ENCODE results near the gene VASH1.

Gene VASH1

DNA sequence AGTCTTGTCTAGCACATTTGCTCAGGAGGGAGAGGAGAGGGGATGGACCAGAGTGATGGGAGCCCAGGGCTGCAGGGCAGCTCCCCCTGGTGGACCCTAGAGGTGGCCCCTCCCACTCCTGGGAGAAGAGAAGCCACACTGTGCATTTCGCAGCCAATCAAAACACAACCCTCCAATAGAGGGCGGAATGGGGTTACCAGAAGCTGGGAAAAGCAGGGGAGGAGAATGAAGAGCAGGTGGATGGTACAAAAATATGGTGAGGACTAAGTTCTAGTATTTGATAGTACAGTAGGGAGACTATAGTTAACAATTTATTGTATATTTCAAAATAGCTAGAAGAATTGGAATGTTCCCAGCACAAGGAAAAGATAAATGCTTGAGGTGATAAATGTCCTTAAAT lies 23.6 kb downstream of the VASH1 start:
- Histone ChIP-seq H3K27me3 (replicated peaks; ENCODE audit: control insufficient read depth, insufficient read depth, low read length, poor library complexity, severe bottlenecking) (no peaks in the 10 kb centered on the region), H3K9me3 (ENCODE audit: control insufficient read depth, low read length) (no peaks in the 10 kb centered on the region), H3K36me3 (ENCODE audit: control insufficient read depth, insufficient read depth, low read length) (peaks cover 34% of the 10 kb centered on the region), H3K4me3 (ENCODE audit: insufficient read depth, low read depth, low read length, poor library complexity, severe bottlenecking) (no peak overlapping the region), H3K27ac (ENCODE audit: insufficient read depth, low read length, poor library complexity, severe bottlenecking) (no peak overlapping the region), H3K4me1 (ENCODE audit: control insufficient read depth, insufficient read depth, low read length, poor library complexity, severe bottlenecking) (no peaks in the 10 kb centered on the region)
- DNase-seq, result peak; percentile 22 to 56 (median 56)

DNA sequence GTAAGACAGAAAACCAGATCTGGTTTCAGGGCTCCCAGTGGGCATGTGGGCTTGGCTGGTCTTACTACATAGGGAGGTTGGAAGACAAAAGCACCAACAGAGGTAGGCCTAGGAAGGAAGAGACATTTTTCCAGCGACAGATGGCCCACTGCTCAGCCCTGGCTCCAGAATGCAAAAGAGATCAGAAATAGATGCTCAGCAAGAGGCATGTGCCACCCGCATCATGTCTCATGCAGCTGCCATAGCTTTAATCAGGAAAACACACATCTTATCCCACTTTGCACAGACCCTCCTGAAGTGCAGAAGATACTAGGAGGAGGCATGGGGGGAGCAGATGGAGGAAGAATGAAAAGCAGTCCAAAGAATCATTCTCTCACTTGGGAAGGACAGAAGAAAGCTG lies 25.3 kb downstream of the VASH1 start:
- DNase-seq, result no peak
- H3K36me3 ChIP-seq (ENCODE audit: control insufficient read depth, insufficient read depth, low read length), result peaks cover 49% of the 10 kb centered on the region

DNA sequence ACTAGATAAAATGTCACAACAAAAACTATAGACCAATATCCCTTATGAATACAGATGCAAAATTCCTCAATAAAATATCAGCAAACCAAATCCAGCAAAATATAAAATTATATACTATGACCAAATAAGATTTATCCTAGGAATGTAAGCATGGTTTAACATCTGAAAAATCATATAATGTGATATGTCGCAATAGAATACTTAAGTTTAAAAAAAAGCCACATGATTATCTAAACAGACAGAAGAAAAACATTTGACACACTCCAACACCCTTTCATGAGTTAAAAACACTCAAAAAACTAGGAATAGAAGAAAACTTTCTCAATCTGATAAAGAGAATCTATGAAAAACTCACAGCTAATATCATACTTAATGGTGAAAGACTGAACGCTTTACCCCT lies 31.2 kb downstream of the VASH1 start:
- Histone ChIP-seq H3K27ac (ENCODE audit: insufficient read depth, low read length, poor library complexity, severe bottlenecking) (no peak overlapping the region), H3K36me3 (ENCODE audit: control insufficient read depth, insufficient read depth, low read length) (peaks cover 38% of the 10 kb centered on the region), H3K9me3 (ENCODE audit: control insufficient read depth, low read length) (no peaks in the 10 kb centered on the region), H3K4me1 (ENCODE audit: control insufficient read depth, insufficient read depth, low read length, poor library complexity, severe bottlenecking) (no peaks in the 10 kb centered on the region), H3K4me3 (ENCODE audit: insufficient read depth, low read depth, low read length, poor library complexity, severe bottlenecking) (no peak overlapping the region), H3K27me3 (replicated peaks; ENCODE audit: control insufficient read depth, insufficient read depth, low read length, poor library complexity, severe bottlenecking) (no peaks in the 10 kb centered on the region)
- no peak for DNase-seq

More for the DNA sequence above, 25.3 kb downstream of the VASH1 start:
- Histone ChIP-seq H3K27ac (ENCODE audit: insufficient read depth, low read length, poor library complexity, severe bottlenecking) (no peak overlapping the region), H3K4me3 (ENCODE audit: insufficient read depth, low read depth, low read length, poor library complexity, severe bottlenecking) (no peak overlapping the region), H3K9me3 (ENCODE audit: control insufficient read depth, low read length) (no peaks in the 10 kb centered on the region), H3K4me1 (ENCODE audit: control insufficient read depth, insufficient read depth, low read length, poor library complexity, severe bottlenecking) (no peaks in the 10 kb centered on the region), H3K27me3 (replicated peaks; ENCODE audit: control insufficient read depth, insufficient read depth, low read length, poor library complexity, severe bottlenecking) (no peaks in the 10 kb centered on the region)

DNA sequence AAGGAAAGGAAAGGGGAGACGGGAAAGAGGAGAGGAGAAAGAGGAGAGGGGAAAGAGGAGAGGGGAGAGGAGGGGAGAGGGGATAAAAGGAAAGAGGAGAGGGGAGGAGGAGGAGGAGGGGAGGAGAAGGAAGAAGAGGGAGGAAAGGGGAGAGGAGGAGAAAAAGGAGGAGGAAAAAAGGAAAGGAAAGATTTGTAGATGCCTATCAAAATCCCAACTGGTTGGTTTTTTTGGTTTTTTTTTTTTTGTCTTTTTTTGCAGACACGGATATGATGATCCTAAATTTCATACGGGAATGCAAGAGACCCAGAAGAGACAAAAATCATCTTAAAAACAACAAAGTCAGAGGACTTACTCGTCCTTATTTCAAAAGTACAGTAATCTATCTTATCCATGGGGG lies 32.1 kb downstream of the VASH1 start:
- Histone ChIP-seq H3K9me3 (ENCODE audit: control insufficient read depth, low read length) (no peaks in the 10 kb centered on the region), H3K36me3 (ENCODE audit: control insufficient read depth, insufficient read depth, low read length) (peaks cover 34% of the 10 kb centered on the region), H3K4me1 (ENCODE audit: control insufficient read depth, insufficient read depth, low read length, poor library complexity, severe bottlenecking) (no peaks in the 10 kb centered on the region), H3K27me3 (replicated peaks; ENCODE audit: control insufficient read depth, insufficient read depth, low read length, poor library complexity, severe bottlenecking) (no peaks in the 10 kb centered on the region), H3K27ac (ENCODE audit: insufficient read depth, low read length, poor library complexity, severe bottlenecking) (no peak overlapping the region), H3K4me3 (ENCODE audit: insufficient read depth, low read depth, low read length, poor library complexity, severe bottlenecking) (no peak overlapping the region)
- no peak for DNase-seq

DNA sequence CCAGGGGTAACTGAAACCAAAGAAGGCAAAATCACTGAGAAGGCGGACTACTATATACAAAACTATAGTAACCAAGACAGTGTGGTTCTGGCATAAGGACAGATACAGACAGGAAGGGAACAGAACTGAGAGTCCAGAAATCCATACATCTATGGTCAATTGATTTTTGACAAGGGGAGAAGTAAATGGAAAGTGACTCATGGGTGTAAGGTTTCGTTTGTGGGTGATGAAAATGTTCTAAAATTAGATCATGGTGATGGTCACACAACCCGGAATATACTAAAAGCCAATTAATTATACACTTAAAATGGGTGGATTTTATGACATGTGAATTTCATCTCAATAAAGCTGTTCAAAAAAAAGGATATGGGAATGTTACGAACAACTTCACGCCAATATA lies 32.7 kb downstream of the VASH1 start:
- peaks cover 31% of the 10 kb centered on the region for H3K36me3 ChIP-seq (ENCODE audit: control insufficient read depth, insufficient read depth, low read length)
- no peaks in the 10 kb centered on the region for H3K27me3 ChIP-seq (replicated peaks; ENCODE audit: control insufficient read depth, insufficient read depth, low read length, poor library complexity, severe bottlenecking)
- H3K9me3 ChIP-seq (ENCODE audit: control insufficient read depth, low read length), result no peaks in the 10 kb centered on the region
- H3K4me1 ChIP-seq (ENCODE audit: control insufficient read depth, insufficient read depth, low read length, poor library complexity, severe bottlenecking), result no peaks in the 10 kb centered on the region
- H3K4me3 ChIP-seq (ENCODE audit: insufficient read depth, low read depth, low read length, poor library complexity, severe bottlenecking), result no peak overlapping the region
- no peak overlapping the region for H3K27ac ChIP-seq (ENCODE audit: insufficient read depth, low read length, poor library complexity, severe bottlenecking)
- no peak for DNase-seq

DNA sequence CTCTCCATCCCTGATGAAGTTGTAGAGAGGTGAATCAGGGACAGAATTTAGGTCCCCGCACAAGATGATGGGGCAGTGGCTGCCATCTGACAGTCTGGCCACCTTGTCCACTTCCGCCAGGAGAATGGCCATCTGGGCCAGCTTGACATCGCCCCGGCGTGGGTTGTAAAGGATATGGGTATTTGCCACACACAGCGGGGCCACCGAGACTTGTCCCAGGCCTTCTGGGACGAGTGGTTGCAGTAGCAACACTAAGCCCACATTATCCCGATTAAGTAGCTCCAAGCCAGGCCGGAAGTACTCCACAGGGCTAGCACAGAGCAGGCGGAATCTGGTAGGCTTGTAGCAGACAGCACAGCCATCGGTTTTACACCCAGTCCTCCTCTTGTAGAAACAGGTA lies 45.2 kb downstream of the VASH1 start:
- no peak for DNase-seq
- Histone ChIP-seq H3K4me3 (ENCODE audit: insufficient read depth, low read depth, low read length, poor library complexity, severe bottlenecking) (no peak overlapping the region), H3K36me3 (ENCODE audit: control insufficient read depth, insufficient read depth, low read length) (peaks cover 60% of the 10 kb centered on the region), H3K4me1 (ENCODE audit: control insufficient read depth, insufficient read depth, low read length, poor library complexity, severe bottlenecking) (peaks cover 10% of the 10 kb centered on the region), H3K9me3 (ENCODE audit: control insufficient read depth, low read length) (no peaks in the 10 kb centered on the region), H3K27me3 (replicated peaks; ENCODE audit: control insufficient read depth, insufficient read depth, low read length, poor library complexity, severe bottlenecking) (no peaks in the 10 kb centered on the region), H3K27ac (ENCODE audit: insufficient read depth, low read length, poor library complexity, severe bottlenecking) (no peak overlapping the region)

DNA sequence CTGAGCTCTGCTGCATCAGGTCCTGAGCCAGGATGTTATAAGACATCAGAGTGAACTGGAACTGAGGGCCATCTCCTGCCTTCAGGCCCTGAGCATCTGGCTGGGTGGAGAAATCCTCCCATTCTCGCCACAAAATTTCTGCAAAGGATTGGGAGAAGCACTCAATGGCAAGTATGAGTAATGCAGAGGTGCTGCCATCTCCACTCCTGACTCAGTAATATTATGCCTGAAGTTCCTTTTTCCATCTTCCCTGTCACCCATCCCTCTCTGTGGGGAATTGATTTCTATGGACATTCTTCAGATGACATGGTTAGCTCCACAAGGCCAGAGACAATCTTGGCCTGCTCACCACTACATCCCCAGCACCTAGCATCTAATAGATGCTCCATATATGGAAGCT lies 46.7 kb downstream of the VASH1 start:
- no peak for DNase-seq
- Histone ChIP-seq H3K36me3 (ENCODE audit: control insufficient read depth, insufficient read depth, low read length) (peaks cover 47% of the 10 kb centered on the region), H3K4me1 (ENCODE audit: control insufficient read depth, insufficient read depth, low read length, poor library complexity, severe bottlenecking) (peaks cover 18% of the 10 kb centered on the region), H3K9me3 (ENCODE audit: control insufficient read depth, low read length) (no peaks in the 10 kb centered on the region), H3K27ac (ENCODE audit: insufficient read depth, low read length, poor library complexity, severe bottlenecking) (no peak overlapping the region), H3K4me3 (ENCODE audit: insufficient read depth, low read depth, low read length, poor library complexity, severe bottlenecking) (no peak overlapping the region), H3K27me3 (replicated peaks; ENCODE audit: control insufficient read depth, insufficient read depth, low read length, poor library complexity, severe bottlenecking) (no peaks in the 10 kb centered on the region)

DNA sequence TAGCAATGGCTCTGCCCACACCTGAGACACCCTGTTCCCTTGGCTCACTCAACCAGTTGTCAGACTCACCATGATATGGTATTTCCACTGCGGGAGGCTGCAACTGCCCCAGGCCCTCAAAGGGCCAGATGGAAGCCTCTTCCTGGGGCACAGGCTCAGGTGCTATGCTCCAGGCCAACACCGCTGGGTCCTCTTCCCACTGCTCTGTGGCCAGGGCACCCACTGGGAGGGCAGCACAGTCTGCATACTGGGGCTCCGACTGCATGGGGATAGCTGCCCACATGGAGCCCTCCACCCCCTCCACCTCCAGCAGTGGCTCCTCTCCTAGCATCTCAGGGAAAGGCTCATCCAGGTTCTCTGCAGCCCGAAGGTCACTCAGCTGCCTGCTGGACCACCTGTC lies 47.7 kb downstream of the VASH1 start:
- no peak for DNase-seq
- Histone ChIP-seq H3K27me3 (replicated peaks; ENCODE audit: control insufficient read depth, insufficient read depth, low read length, poor library complexity, severe bottlenecking) (no peaks in the 10 kb centered on the region), H3K4me1 (ENCODE audit: control insufficient read depth, insufficient read depth, low read length, poor library complexity, severe bottlenecking) (peaks cover 20% of the 10 kb centered on the region), H3K36me3 (ENCODE audit: control insufficient read depth, insufficient read depth, low read length) (peaks cover 37% of the 10 kb centered on the region), H3K27ac (ENCODE audit: insufficient read depth, low read length, poor library complexity, severe bottlenecking) (no peak overlapping the region), H3K9me3 (ENCODE audit: control insufficient read depth, low read length) (no peaks in the 10 kb centered on the region), H3K4me3 (ENCODE audit: insufficient read depth, low read depth, low read length, poor library complexity, severe bottlenecking) (no peak overlapping the region)

DNA sequence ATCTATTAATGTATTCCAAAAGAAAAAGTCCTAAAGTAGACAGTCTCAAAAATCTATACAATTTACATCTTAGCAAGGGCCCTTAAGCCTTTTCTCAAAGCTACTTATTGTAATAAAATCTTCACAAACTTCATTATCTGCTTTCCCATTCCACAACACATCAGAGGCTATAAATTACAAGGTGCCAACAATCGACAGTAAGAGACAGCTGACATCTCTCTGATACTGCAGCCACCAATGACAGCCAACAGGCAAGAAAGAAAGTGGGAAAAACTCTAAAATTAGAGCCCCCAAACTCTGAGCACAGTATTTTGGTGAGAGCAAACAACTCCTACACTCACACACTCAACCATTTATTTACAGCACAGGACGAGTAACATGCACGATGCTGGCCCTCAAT lies 49.3 kb downstream of the VASH1 start:
- Histone ChIP-seq H3K27me3 (replicated peaks; ENCODE audit: control insufficient read depth, insufficient read depth, low read length, poor library complexity, severe bottlenecking) (no peaks in the 10 kb centered on the region), H3K27ac (ENCODE audit: insufficient read depth, low read length, poor library complexity, severe bottlenecking) (no peak overlapping the region), H3K9me3 (ENCODE audit: control insufficient read depth, low read length) (no peaks in the 10 kb centered on the region), H3K4me3 (ENCODE audit: insufficient read depth, low read depth, low read length, poor library complexity, severe bottlenecking) (no peak overlapping the region), H3K4me1 (ENCODE audit: control insufficient read depth, insufficient read depth, low read length, poor library complexity, severe bottlenecking) (peaks cover 20% of the 10 kb centered on the region), H3K36me3 (ENCODE audit: control insufficient read depth, insufficient read depth, low read length) (peaks cover 26% of the 10 kb centered on the region)
- no peak for DNase-seq

DNA sequence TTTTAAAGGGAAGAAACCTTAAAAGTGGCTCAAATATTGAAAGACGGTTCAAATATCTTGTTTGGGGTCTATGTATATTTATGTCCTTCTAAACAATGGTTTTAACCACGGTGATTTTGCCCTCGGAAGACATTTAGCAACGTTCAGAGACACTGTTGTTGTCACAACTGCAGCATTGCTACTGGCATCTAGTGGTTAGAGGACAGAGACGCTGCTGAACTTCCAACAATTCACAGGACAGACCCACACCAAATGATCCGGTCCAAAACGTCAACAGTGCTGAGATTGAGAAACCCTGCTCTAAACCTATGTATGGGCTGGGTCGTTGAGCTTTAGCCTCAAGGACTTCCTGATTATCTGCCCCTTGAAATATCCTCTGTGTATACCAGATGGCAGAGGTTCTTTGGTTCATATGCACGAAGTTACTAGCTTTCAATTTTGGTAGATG lies 49.7 kb downstream of the VASH1 start:
- Histone ChIP-seq H3K4me1 (ENCODE audit: control insufficient read depth, insufficient read depth, low read length, poor library complexity, severe bottlenecking) (peaks cover 20% of the 10 kb centered on the region), H3K9me3 (ENCODE audit: control insufficient read depth, low read length) (no peaks in the 10 kb centered on the region), H3K27ac (ENCODE audit: insufficient read depth, low read length, poor library complexity, severe bottlenecking) (peak overlapping the region; percentile 1), H3K36me3 (ENCODE audit: control insufficient read depth, insufficient read depth, low read length) (peaks cover 21% of the 10 kb centered on the region), H3K27me3 (replicated peaks; ENCODE audit: control insufficient read depth, insufficient read depth, low read length, poor library complexity, severe bottlenecking) (no peaks in the 10 kb centered on the region), H3K4me3 (ENCODE audit: insufficient read depth, low read depth, low read length, poor library complexity, severe bottlenecking) (peak overlapping the region; percentile 93)
- no peak for DNase-seq

DNA sequence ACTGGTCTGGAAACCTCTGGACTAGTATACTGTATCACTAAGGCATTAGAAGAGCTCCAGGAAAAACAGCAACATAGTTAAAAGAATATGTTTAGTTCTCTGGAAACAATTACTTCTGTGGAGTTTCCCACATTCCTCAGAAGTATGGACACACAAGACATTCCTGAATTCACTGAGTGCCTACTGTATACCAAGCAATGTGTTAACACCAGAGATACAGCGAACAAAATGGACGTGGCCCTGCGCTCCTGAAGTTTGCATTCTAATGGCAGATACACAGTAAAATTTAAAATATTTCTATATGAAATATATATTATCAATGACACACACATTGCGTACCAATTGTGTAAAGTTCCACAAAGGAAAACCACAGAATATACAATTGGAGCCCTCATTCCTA lies 50.3 kb downstream of the VASH1 start:
- peaks cover 15% of the 10 kb centered on the region for H3K36me3 ChIP-seq (ENCODE audit: control insufficient read depth, insufficient read depth, low read length)
- DNase-seq, result no peak
- H3K27ac ChIP-seq (ENCODE audit: insufficient read depth, low read length, poor library complexity, severe bottlenecking), result peak overlapping the region; percentile 1

More for the DNA sequence above, 50.3 kb downstream of the VASH1 start:
- H3K4me3 ChIP-seq (ENCODE audit: insufficient read depth, low read depth, low read length, poor library complexity, severe bottlenecking), result peak overlapping the region; percentile 93
- no peaks in the 10 kb centered on the region for H3K27me3 ChIP-seq (replicated peaks; ENCODE audit: control insufficient read depth, insufficient read depth, low read length, poor library complexity, severe bottlenecking)
- H3K4me1 ChIP-seq (ENCODE audit: control insufficient read depth, insufficient read depth, low read length, poor library complexity, severe bottlenecking), result peaks cover 20% of the 10 kb centered on the region
- no peaks in the 10 kb centered on the region for H3K9me3 ChIP-seq (ENCODE audit: control insufficient read depth, low read length)

Data from effector memory CD4-positive, alpha-beta T cell (primary cell).